Naive B cell (primary cell): ENCODE data around the gene CAMSAP3. TPM values are rescaled to one million over a fixed set of nuclear protein-coding genes. Genes with fewer than 3 reads are reported as not detected.
A peak's percentile ranks its signal among the peaks of the same experiment; 100 is the strongest.

Source experiments
- ATAC-seq, 2 donors: fragments of 150-1000 bp; cut with Tn5 transposase; 2 replicates each; pipeline ENCODE4 v1.10.0; 2021; ENCODE audit warnings: low read depth in 2 of 2, mild to moderate bottlenecking in 2 of 2, moderate library complexity in 2 of 2
- DNase-seq: peaks from one replicate; pipeline ENCODE4 v3.0.0; 2022
- H3K27ac Mint-ChIP-seq, 6 donors: one replicate each; pipeline ENCODE4 v1.8.0; 2020 to 2022; ENCODE audit warnings: mild to moderate bottlenecking in 6 of 6, mixed read lengths in 6 of 6, moderate library complexity in 5 of 6, inconsistent platforms in 2 of 6
- H3K27me3 Mint-ChIP-seq, 3 donors: one replicate each; pipeline ENCODE4 v1.8.0; 2021 to 2022; ENCODE audit warnings: mixed read lengths in 3 of 3, mild to moderate bottlenecking in 1 of 3
- H3K36me3 Mint-ChIP-seq, 2 donors: one replicate each; pipeline ENCODE4 v1.8.0; 2020 to 2022; ENCODE audit warnings: mixed read lengths in 2 of 2, inconsistent platforms in 1 of 2, mild to moderate bottlenecking in 1 of 2
- H3K4me1 Mint-ChIP-seq, 3 donors: one replicate each; pipeline ENCODE4 v1.8.0; 2020 to 2022; ENCODE audit warnings: mixed read lengths in 3 of 3, inconsistent platforms in 1 of 3, mild to moderate bottlenecking in 1 of 3, moderate library complexity in 1 of 3
- H3K4me3 Mint-ChIP-seq, 8 donors: one replicate each; pipeline ENCODE4 v1.8.0; 2020 to 2022; ENCODE audit warnings: mild to moderate bottlenecking in 8 of 8, mixed read lengths in 8 of 8, moderate library complexity in 8 of 8, inconsistent platforms in 2 of 8
- H3K9me3 Mint-ChIP-seq, 7 donors: one replicate each; pipeline ENCODE4 v1.8.0; 2020 to 2022; ENCODE audit warnings: mixed read lengths in 7 of 7, mild to moderate bottlenecking in 5 of 7, inconsistent platforms in 2 of 7, moderate library complexity in 1 of 7
- polyA plus RNA-seq, 6 donors: library from polyadenylated mRNA; unstranded; fragments of 300-500 nt; fragmentation: Illumina TruSeq; gene quantifications; one replicate each; pipeline ENCODE4 v1.2.3, GENCODE V29; 2021; ENCODE audit warnings: low read depth in 6 of 6

The CAMSAP3 gene
- polyA plus RNA-seq, 6 donors from 2014 or later = 0.06 to 0.08 TPM; not detected in 4

GRCh38 chr19:7610491-7611240 is 15.0 kb downstream of the CAMSAP3 start:
- H3K9me3 Mint-ChIP-seq = peaks cover 0 to 2% (median under 1%) of the 10 kb centered on the region in 7 donors
- peaks cover under 1 to 13% (median 3%) of the 10 kb centered on the region in 3 donors for H3K27me3 Mint-ChIP-seq
- peak overlapping the region in 1 of 6 donors; percentile 18 for H3K27ac Mint-ChIP-seq
- no peak overlapping the region for H3K4me3 Mint-ChIP-seq
- ATAC-seq = no peak
- no peak for DNase-seq
- peaks cover 0 to 1% (median 0%) of the 10 kb centered on the region in 3 donors for H3K4me1 Mint-ChIP-seq
- no peaks in the 10 kb centered on the region for H3K36me3 Mint-ChIP-seq

GRCh38 chr19:7611541-7612279 is 16.0 kb downstream of the CAMSAP3 start:
- Mint-ChIP-seq H3K9me3 (peaks cover 0 to under 1% (median 0%) of the 10 kb centered on the region in 7 donors), H3K36me3 (no peaks in the 10 kb centered on the region), H3K27me3 (peaks cover 0 to 8% (median 0%) of the 10 kb centered on the region in 3 donors), H3K4me3 (no peak overlapping the region), H3K27ac (no peak overlapping the region), H3K4me1 (no peaks in the 10 kb centered on the region)
- ATAC-seq (no peak), DNase-seq (no peak)

GRCh38 chr19:7612282-7613274 is 16.9 kb downstream of the CAMSAP3 start:
- H3K27ac Mint-ChIP-seq = no peak overlapping the region
- H3K9me3 Mint-ChIP-seq = peaks cover 0 to 1% (median 0%) of the 10 kb centered on the region in 7 donors
- no peaks in the 10 kb centered on the region for H3K36me3 Mint-ChIP-seq
- H3K27me3 Mint-ChIP-seq = peaks cover 0 to 5% (median 0%) of the 10 kb centered on the region in 3 donors
- ATAC-seq (no peak), DNase-seq (no peak)
- H3K4me1 Mint-ChIP-seq = no peaks in the 10 kb centered on the region
- H3K4me3 Mint-ChIP-seq = no peak overlapping the region

- Mint-ChIP-seq H3K4me3 (no peak overlapping the region), H3K36me3 (peaks cover 7 to 11% of the 10 kb centered on the region in 2 donors)
Observed at GRCh38 chr19:7614859-7615741, 19.4 kb downstream of the CAMSAP3 start.

GRCh38 chr19:7617172-7617571 is 21.5 kb downstream of the CAMSAP3 start:
- peaks cover 0 to 8% (median 0%) of the 10 kb centered on the region in 3 donors for H3K4me1 Mint-ChIP-seq
- DNase-seq (no peak), ATAC-seq (no peak)
- H3K9me3 Mint-ChIP-seq = peaks cover 0 to 1% (median 0%) of the 10 kb centered on the region in 7 donors
- H3K27me3 Mint-ChIP-seq = no peaks in the 10 kb centered on the region
- H3K4me3 Mint-ChIP-seq = no peak overlapping the region
- no peak overlapping the region for H3K27ac Mint-ChIP-seq
- H3K36me3 Mint-ChIP-seq = peaks cover 11 to 12% of the 10 kb centered on the region in 2 donors

More at GRCh38 chr19:7614859-7615741, 19.4 kb downstream of the CAMSAP3 start:
- Mint-ChIP-seq H3K9me3 (peaks cover 0 to 1% (median 0%) of the 10 kb centered on the region in 7 donors), H3K27me3 (no peaks in the 10 kb centered on the region), H3K4me1 (peaks cover 0 to 8% (median 0%) of the 10 kb centered on the region in 3 donors), H3K27ac (peak overlapping the region in 2 of 6 donors; percentile 37 to 61)
- no peak for ATAC-seq
- DNase-seq = no peak

GRCh38 chr19:7617735-7618134 is 22.1 kb downstream of the CAMSAP3 start:
- Mint-ChIP-seq H3K4me3 (no peak overlapping the region), H3K36me3 (peaks cover 12% of the 10 kb centered on the region in 2 donors), H3K4me1 (peaks cover 0 to 8% (median 0%) of the 10 kb centered on the region in 3 donors), H3K9me3 (peaks cover 0 to 1% (median 0%) of the 10 kb centered on the region in 7 donors), H3K27ac (no peak overlapping the region), H3K27me3 (no peaks in the 10 kb centered on the region)
- DNase-seq (no peak), ATAC-seq (no peak)

- DNase-seq = no peak
- H3K4me3 Mint-ChIP-seq = peak overlapping the region in 1 of 8 donors; percentile 7
- peaks cover 0 to 8% (median 0%) of the 10 kb centered on the region in 3 donors for H3K4me1 Mint-ChIP-seq
- H3K27me3 Mint-ChIP-seq = no peaks in the 10 kb centered on the region
- H3K36me3 Mint-ChIP-seq = peaks cover 18% of the 10 kb centered on the region in 2 donors
- peaks cover 0 to 1% (median 0%) of the 10 kb centered on the region in 7 donors for H3K9me3 Mint-ChIP-seq
- peak overlapping the region in 1 of 6 donors; percentile 70 for H3K27ac Mint-ChIP-seq
- no peak for ATAC-seq
Observed at GRCh38 chr19:7618348-7618747, 22.7 kb downstream of the CAMSAP3 start.

- Mint-ChIP-seq H3K36me3 (peaks cover 18% of the 10 kb centered on the region in 2 donors), H3K9me3 (peaks cover 0 to 1% (median 0%) of the 10 kb centered on the region in 7 donors), H3K27ac (peak overlapping the region in 2 of 6 donors; percentile 35 to 70), H3K4me1 (peaks cover 0 to 8% (median 0%) of the 10 kb centered on the region in 3 donors), H3K27me3 (no peaks in the 10 kb centered on the region), H3K4me3 (no peak overlapping the region)
- DNase-seq (no peak), ATAC-seq (no peak)
Observed at GRCh38 chr19:7618771-7619510, 23.3 kb downstream of the CAMSAP3 start.

- DNase-seq (no peak), ATAC-seq (no peak)
- H3K36me3 Mint-ChIP-seq = peaks cover 18% of the 10 kb centered on the region in 2 donors
- no peaks in the 10 kb centered on the region for H3K27me3 Mint-ChIP-seq
- H3K9me3 Mint-ChIP-seq = peaks cover 0 to 1% (median 0%) of the 10 kb centered on the region in 7 donors
- H3K27ac Mint-ChIP-seq = no peak overlapping the region
- peaks cover 0 to 10% (median 0%) of the 10 kb centered on the region in 3 donors for H3K4me1 Mint-ChIP-seq
- no peak overlapping the region for H3K4me3 Mint-ChIP-seq
Observed at GRCh38 chr19:7619671-7620441, 24.2 kb downstream of the CAMSAP3 start.

- ATAC-seq = no peak
Observed at GRCh38 chr19:7620442-7621412, 25.1 kb downstream of the CAMSAP3 start.

More at GRCh38 chr19:7620442-7621412, 25.1 kb downstream of the CAMSAP3 start:
- Mint-ChIP-seq H3K4me1 (peaks cover 0 to 12% (median 0%) of the 10 kb centered on the region in 3 donors), H3K27me3 (no peaks in the 10 kb centered on the region), H3K9me3 (peaks cover 0 to 1% (median 0%) of the 10 kb centered on the region in 7 donors), H3K36me3 (peaks cover 18% of the 10 kb centered on the region in 2 donors), H3K27ac (no peak overlapping the region), H3K4me3 (no peak overlapping the region)
- no peak for DNase-seq
